Activated T-helper 2 cell treated with anti-CD3 and anti-CD28 coated beads, Interferon-gamma antibody, Interleukin-2, Interleukin-4, amounts not matched to agents 10 μg/mL and 5 μg/mL and 100 μg/mL, durations not matched to agents 14 hours and 24 hours and 36 hours (primary cell): ENCODE results near the gene GPBP1. TPM values are rescaled to one million over a fixed set of nuclear protein-coding genes. Genes with fewer than 3 reads are reported as not detected.
A peak's percentile ranks its signal among the peaks of the same experiment; 100 is the strongest.

ENCODE experiments used
- DNase-seq: peaks from one replicate; pipeline ENCODE4 v3.0.0; 2021; ENCODE audit warnings: low spot score
- H3K27ac Mint-ChIP-seq: one replicate; pipeline ENCODE4 v1.8.0; 2021; ENCODE audit warnings: mixed read lengths
- H3K27me3 Mint-ChIP-seq: one replicate; pipeline ENCODE4 v1.8.0; 2021; ENCODE audit warnings: low read depth, mixed read lengths
- H3K36me3 Mint-ChIP-seq: one replicate; pipeline ENCODE4 v1.8.0; 2021; ENCODE audit warnings: low read depth, mixed read lengths
- H3K4me1 Mint-ChIP-seq: one replicate; pipeline ENCODE4 v1.8.0; 2021; ENCODE audit warnings: low read depth, mixed read lengths
- H3K4me3 Mint-ChIP-seq: one replicate; pipeline ENCODE4 v1.8.0; 2021; ENCODE audit warnings: low read depth, mild to moderate bottlenecking, moderate library complexity, mixed read lengths
- H3K9me3 Mint-ChIP-seq: one replicate; pipeline ENCODE4 v1.8.0; 2021; ENCODE audit warnings: mixed read lengths
- intact Hi-C: fragments of 100-400 bp; cut with micrococcal nuclease; formaldehyde crosslinking; loops from one replicate; pipeline ENCODE4 v1.15.1; 2023
- total RNA-seq: library from RNA; stranded (reverse); gene quantifications from 2 replicates; pipeline ENCODE4 v1.2.3, GENCODE V29; 2022

GPBP1 gene
- total RNA-seq, 1 donor from 2014 or later: 92.0 TPM

GRCh38 chr5:57199866-57200265 is 26.0 kb downstream of the GPBP1 start:
- Mint-ChIP-seq H3K4me1 (peaks cover 34% of the 10 kb centered on the region), H3K36me3 (peaks cover 30% of the 10 kb centered on the region), H3K4me3 (peak overlapping the region; percentile 22), H3K27me3 (no peaks in the 10 kb centered on the region), H3K9me3 (no peaks in the 10 kb centered on the region), H3K27ac (peak overlapping the region; percentile 67)
- DNase-seq: no peak
- intact Hi-C loops: no loop called here

- no peak for DNase-seq
- no peaks in the 10 kb centered on the region for H3K9me3 Mint-ChIP-seq
- H3K36me3 Mint-ChIP-seq: peaks cover 39% of the 10 kb centered on the region
- intact Hi-C loops: no loop called here
- H3K27me3 Mint-ChIP-seq: no peaks in the 10 kb centered on the region
- no peak overlapping the region for H3K4me3 Mint-ChIP-seq
- H3K4me1 Mint-ChIP-seq: peaks cover 31% of the 10 kb centered on the region
- no peak overlapping the region for H3K27ac Mint-ChIP-seq
Observed at GRCh38 chr5:57202811-57203210, 29.0 kb downstream of the GPBP1 start.

DNA sequence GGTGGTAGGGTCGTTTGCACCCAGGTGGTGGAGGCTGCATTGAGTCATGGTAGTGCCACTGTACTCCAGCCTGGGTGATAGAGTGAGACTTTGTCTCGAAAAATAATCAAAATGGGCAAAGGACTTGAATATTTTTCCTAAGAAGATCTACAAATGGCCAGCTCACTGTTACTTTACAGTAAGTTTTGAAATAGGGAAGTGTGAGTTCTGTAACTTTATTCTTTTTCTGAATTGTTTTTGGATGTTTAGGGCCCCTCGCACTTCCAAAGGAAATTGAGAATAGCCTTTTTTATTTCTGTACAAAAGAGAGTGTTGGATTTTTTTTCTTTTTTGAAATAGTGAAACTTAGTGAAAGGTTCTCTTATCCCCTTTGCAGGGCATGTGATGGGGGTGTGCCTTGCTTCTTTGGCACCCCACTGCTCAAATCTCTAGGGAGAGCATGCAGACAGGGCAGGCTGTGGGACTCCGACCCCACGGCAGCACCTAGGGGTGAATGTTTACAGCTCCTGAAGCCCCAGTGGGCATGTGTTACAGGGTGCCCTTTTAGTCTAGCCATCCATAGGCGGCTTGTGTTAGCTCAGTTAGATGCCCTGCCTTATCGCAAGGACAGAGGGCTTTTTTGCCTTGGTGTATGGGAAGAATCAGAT is 33.3 kb downstream of the GPBP1 start:
- H3K27ac Mint-ChIP-seq: no peak overlapping the region
- no peak overlapping the region for H3K4me3 Mint-ChIP-seq
- H3K9me3 Mint-ChIP-seq: no peaks in the 10 kb centered on the region
- DNase-seq: no peak
- H3K4me1 Mint-ChIP-seq: peaks cover 31% of the 10 kb centered on the region
- intact Hi-C loops: no loop called here
- H3K36me3 Mint-ChIP-seq: peaks cover 48% of the 10 kb centered on the region
- no peaks in the 10 kb centered on the region for H3K27me3 Mint-ChIP-seq

DNA sequence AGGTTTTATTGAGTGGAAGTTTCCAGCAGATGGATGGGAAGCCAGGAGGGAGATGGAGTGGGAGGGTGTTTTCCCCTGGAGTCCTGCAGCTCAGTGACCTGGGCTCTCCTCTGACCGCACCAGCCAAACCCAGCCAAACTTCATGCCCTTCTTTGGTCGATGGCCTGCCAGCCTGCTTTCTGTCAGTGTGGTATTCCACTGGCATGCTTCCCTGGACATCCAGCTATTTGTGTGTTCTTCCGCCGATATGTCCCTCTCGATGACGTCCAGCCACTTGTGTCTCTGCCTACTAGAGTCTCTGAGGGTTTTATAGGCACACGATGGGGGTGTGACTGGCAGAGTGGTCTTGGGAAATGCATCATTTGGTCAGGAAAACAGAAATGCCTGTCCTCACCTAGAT is 33.8 kb downstream of the GPBP1 start:
- H3K27ac Mint-ChIP-seq: no peak overlapping the region
- peaks cover 31% of the 10 kb centered on the region for H3K4me1 Mint-ChIP-seq
- no peak overlapping the region for H3K4me3 Mint-ChIP-seq
- DNase-seq: no peak
- peaks cover 48% of the 10 kb centered on the region for H3K36me3 Mint-ChIP-seq
- H3K27me3 Mint-ChIP-seq: no peaks in the 10 kb centered on the region
- intact Hi-C loops: no loop called here
- H3K9me3 Mint-ChIP-seq: no peaks in the 10 kb centered on the region

DNA sequence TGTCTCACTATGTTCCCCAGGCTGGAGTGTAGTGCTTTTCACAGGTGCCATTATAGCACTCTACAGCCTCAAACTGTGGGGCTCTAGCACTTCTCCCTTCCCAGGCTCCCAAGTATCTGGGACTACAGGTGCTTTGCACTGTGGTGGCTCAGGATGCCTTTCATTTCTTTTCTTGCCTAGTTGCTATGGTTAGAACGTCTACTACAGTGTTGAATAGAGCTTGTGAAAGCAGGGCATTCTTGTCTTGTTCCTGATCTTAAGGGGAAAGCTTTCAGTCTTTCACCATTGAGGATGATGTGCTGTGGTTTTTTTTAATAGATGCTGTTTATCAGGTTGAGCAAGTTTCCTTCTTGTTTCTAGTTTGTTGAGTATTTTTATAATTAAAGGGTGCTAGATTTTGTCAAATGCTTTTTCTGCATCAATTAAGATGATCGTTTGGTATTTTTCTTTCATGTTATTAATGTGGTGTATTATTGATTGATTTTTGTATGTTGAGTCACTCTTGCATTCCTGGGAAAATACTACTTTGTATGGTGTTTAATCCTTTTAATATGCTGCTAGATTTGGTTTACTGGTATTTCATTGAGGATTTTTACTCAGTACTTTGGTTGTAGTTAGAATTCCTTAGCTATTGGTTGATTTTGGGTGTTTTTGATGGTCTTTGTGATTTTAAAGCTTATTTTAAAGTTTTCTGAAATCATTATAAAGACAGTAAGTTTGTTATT is 35.6 kb downstream of the GPBP1 start:
- Mint-ChIP-seq H3K27me3 (no peaks in the 10 kb centered on the region), H3K4me3 (no peak overlapping the region), H3K27ac (peak overlapping the region; percentile 5), H3K36me3 (peaks cover 57% of the 10 kb centered on the region), H3K9me3 (no peaks in the 10 kb centered on the region), H3K4me1 (peaks cover 29% of the 10 kb centered on the region)
- DNase-seq: no peak
- intact Hi-C loops: no loop called here

- DNase-seq: no peak
- Mint-ChIP-seq H3K4me3 (no peak overlapping the region), H3K36me3 (peaks cover 62% of the 10 kb centered on the region), H3K9me3 (no peaks in the 10 kb centered on the region), H3K27ac (no peak overlapping the region), H3K27me3 (no peaks in the 10 kb centered on the region), H3K4me1 (peaks cover 33% of the 10 kb centered on the region)
- intact Hi-C loops: no loop called here
Observed at GRCh38 chr5:57210633-57211032, 36.8 kb downstream of the GPBP1 start.

- no peak for DNase-seq
- Mint-ChIP-seq H3K27me3 (no peaks in the 10 kb centered on the region), H3K36me3 (peaks cover 65% of the 10 kb centered on the region), H3K9me3 (no peaks in the 10 kb centered on the region), H3K4me1 (peaks cover 37% of the 10 kb centered on the region), H3K27ac (no peak overlapping the region), H3K4me3 (no peak overlapping the region)
- intact Hi-C loops: no loop called here
Observed at GRCh38 chr5:57211039-57211438, 37.2 kb downstream of the GPBP1 start.

DNA sequence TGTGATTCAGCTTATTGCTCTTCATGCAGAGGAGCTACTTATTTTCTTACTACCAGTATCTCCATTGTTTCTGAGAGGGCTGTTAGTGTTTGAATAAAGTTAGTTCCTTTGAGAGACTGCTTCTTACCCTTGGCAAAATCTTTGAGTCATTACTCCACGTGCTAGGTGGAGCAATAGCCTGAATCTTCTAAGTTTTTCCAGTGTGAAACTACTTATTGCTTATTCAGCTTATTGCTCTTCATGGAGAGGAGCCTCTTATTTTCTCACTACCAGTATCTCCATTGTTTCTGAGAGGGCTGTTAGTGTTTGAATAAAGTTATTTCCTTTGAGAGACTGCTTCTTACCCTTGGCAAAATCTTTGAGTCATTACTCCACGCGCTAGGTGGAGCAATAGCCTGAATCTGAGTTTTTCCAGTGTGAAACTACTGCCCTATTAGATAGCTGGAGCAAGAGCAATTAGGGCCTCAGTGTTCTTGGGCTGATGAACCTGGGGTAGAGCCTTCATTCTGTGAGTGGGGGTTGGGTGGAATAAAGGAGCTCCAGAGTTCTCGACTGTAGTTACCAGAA is 41.9 kb downstream of the GPBP1 start:
- no peak for DNase-seq
- intact Hi-C loops: no loop called here
- H3K27ac Mint-ChIP-seq: peak overlapping the region; percentile 46

DNA sequence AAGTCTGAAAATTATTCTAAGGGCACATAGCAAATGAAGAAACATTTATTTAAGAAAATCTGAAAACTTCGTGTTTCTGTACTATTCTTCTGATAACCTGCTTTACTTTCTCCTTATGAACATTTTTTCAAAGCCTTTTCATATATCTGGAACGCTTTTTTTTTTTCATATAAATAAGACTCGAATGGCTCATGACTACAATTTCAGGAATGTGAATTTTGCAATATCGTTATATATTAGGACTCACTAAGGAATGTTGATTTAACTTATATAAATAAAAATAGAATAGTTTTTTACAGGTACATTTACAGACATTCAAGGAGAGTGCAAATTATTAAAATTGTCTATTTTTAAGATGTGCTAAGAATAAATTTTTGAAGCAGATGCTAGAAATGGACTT is 42.9 kb downstream of the GPBP1 start:
- intact Hi-C loops: no loop called here
- DNase-seq: no peak
- Mint-ChIP-seq H3K4me3 (no peak overlapping the region), H3K9me3 (no peaks in the 10 kb centered on the region), H3K27ac (no peak overlapping the region), H3K27me3 (no peaks in the 10 kb centered on the region), H3K4me1 (peaks cover 29% of the 10 kb centered on the region), H3K36me3 (peaks cover 38% of the 10 kb centered on the region)

More for the DNA sequence above, 41.9 kb downstream of the GPBP1 start:
- Mint-ChIP-seq H3K4me3 (no peak overlapping the region), H3K4me1 (peaks cover 29% of the 10 kb centered on the region), H3K9me3 (no peaks in the 10 kb centered on the region), H3K36me3 (peaks cover 41% of the 10 kb centered on the region), H3K27me3 (no peaks in the 10 kb centered on the region)

- no peak overlapping the region for H3K4me3 Mint-ChIP-seq
- peaks cover 32% of the 10 kb centered on the region for H3K4me1 Mint-ChIP-seq
- H3K27ac Mint-ChIP-seq: peak overlapping the region; percentile 49
- intact Hi-C loops: no loop called here
- DNase-seq: no peak
- no peaks in the 10 kb centered on the region for H3K9me3 Mint-ChIP-seq
- peaks cover 35% of the 10 kb centered on the region for H3K36me3 Mint-ChIP-seq
- H3K27me3 Mint-ChIP-seq: no peaks in the 10 kb centered on the region
Observed at GRCh38 chr5:57219386-57219785, 45.5 kb downstream of the GPBP1 start.

DNA sequence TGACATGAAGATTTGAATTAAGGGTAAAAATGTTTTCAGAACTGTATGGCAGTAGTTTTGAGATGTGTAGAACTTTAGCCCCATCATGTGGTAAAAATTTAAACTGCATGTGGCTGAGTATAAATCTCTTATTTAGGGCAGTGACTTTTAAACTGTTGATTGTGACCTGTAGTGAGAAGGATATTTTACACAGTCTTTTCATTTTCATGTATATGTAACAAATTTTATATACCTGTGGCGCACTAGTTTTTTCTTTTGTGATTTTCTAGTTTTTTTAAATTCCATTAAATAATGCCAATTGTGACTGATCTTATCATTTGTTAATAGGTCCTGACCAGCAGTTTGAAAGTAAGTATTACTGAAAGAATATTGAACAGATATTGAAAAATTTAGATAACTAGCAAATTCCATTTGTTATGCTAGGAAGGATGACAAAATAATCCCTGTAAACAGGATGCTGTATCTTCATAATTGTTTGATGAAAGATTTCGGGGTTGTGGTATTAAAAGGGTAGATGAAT is 47.2 kb downstream of the GPBP1 start:
- no peak for DNase-seq
- Mint-ChIP-seq H3K27me3 (no peaks in the 10 kb centered on the region), H3K27ac (peak overlapping the region; percentile 2), H3K9me3 (no peaks in the 10 kb centered on the region), H3K4me3 (no peak overlapping the region), H3K4me1 (peaks cover 18% of the 10 kb centered on the region), H3K36me3 (peaks cover 33% of the 10 kb centered on the region)
- intact Hi-C loops: loop anchor here (1.0 to 2.0 kb wide), 3 partner anchors 46 to 320 kb away; partner anchors contain the start of gene GPBP1

- no peak overlapping the region for H3K27ac Mint-ChIP-seq
- peaks cover 11% of the 10 kb centered on the region for H3K4me1 Mint-ChIP-seq
- H3K9me3 Mint-ChIP-seq: no peaks in the 10 kb centered on the region
- H3K27me3 Mint-ChIP-seq: no peaks in the 10 kb centered on the region
- no peak for DNase-seq
- H3K36me3 Mint-ChIP-seq: peaks cover 45% of the 10 kb centered on the region
- intact Hi-C loops: no loop called here
- no peak overlapping the region for H3K4me3 Mint-ChIP-seq
Observed at GRCh38 chr5:57225553-57225952, 51.7 kb downstream of the GPBP1 start.

- no peak for DNase-seq
- H3K27me3 Mint-ChIP-seq: no peaks in the 10 kb centered on the region
Observed at GRCh38 chr5:57229313-57229712, 55.5 kb downstream of the GPBP1 start.

More at GRCh38 chr5:57229313-57229712, 55.5 kb downstream of the GPBP1 start:
- H3K4me1 Mint-ChIP-seq: peaks cover 21% of the 10 kb centered on the region
- H3K9me3 Mint-ChIP-seq: no peaks in the 10 kb centered on the region
- intact Hi-C loops: no loop called here
- no peak overlapping the region for H3K27ac Mint-ChIP-seq
- peaks cover 70% of the 10 kb centered on the region for H3K36me3 Mint-ChIP-seq
- H3K4me3 Mint-ChIP-seq: no peak overlapping the region
